A549 (cell line): Measurements from ENCODE around the gene WDFY1. TPM values are rescaled to one million over a fixed set of nuclear protein-coding genes. Genes with fewer than 3 reads are reported as not detected.
A peak's percentile ranks its signal among the peaks of the same experiment; 100 is the strongest.

Experiments
- ATAC-seq, 2 experiments: fragments of 200-7000 bp in 1 of 2; fragments of >200 bp in 1 of 2; cut with Nextera tagmentation in 1 of 2; cut with Tn5 transposase in 1 of 2; 3 replicates each; pipeline versions ENCODE4 v1.8.0 to v1.9.1; 2018 to 2020; ENCODE audit warnings: mild to moderate bottlenecking in 1 of 2, moderate library complexity in 1 of 2
- CTCF ChIA-PET: fragments of 300-600 bp; sonication (Branson Sonifier 250); formaldehyde crosslinking; extraction: SDS; loops from one replicate; lab custom pipeline; 2021; ENCODE audit warnings: antibody characterized with exemption, inconsistent platforms; lab: Yijun Ruan, JAX
- POLR2A ChIA-PET: fragments of 350-600 bp; formaldehyde crosslinking; extraction: SDS; loops from one replicate; lab custom pipeline; 2021; ENCODE audit warnings: antibody characterized with exemption, inconsistent platforms; lab: Yijun Ruan, JAX
- DNase-seq, 2 experiments: peaks; one replicate each; pipeline versions ENCODE4 v3.0.0 to v3.0.0-alpha.2; 2011 to 2016; ENCODE audit warnings: low read depth in 1 of 2, low spot score in 1 of 2
- FAIRE-seq: peaks from 2 replicates; lab custom pipeline; 2011; peaks lifted over from hg19 to GRCh38; lab: Jason Lieb, UNC
- H3K27ac ChIP-seq, 2 experiments: fragments of >200 bp; sonication (Bioruptor Twin); formaldehyde crosslinking; 3 replicates each; pipeline ENCODE4 v1.5.1; 2016 to 2017
- H3K4me1 ChIP-seq: fragments of >200 bp; sonication (Bioruptor Twin); formaldehyde crosslinking; 3 replicates; pipeline ENCODE4 v1.6.1; 2016
- H3K4me2 ChIP-seq: fragments of >200 bp; sonication (Bioruptor Twin); formaldehyde crosslinking; 3 replicates; pipeline ENCODE4 v1.6.1; 2016
- H3K4me3 ChIP-seq: fragments of >200 bp; sonication (Bioruptor Twin); formaldehyde crosslinking; 3 replicates; pipeline ENCODE4 v1.5.1; 2016
- H3K9me3 ChIP-seq: fragments of >200 bp; sonication (Bioruptor Twin); formaldehyde crosslinking; 3 replicates; pipeline ENCODE4 v1.6.1; 2016
- CBX2 ChIP-seq: fragments of 200-600 bp; sonication (generic); IDR thresholded peaks from 2 replicates; pipeline ENCODE4 v1.6.1; 2016; ENCODE audit warnings: low read depth, mild to moderate bottlenecking, borderline replicate concordance
- EHMT2 ChIP-seq: fragments of 200-600 bp; sonication (generic); IDR thresholded peaks from 2 replicates; pipeline ENCODE4 v1.6.1; 2016; ENCODE audit warnings: antibody characterized with exemption, low read depth, mild to moderate bottlenecking, moderate library complexity
- ESRRA ChIP-seq: fragments of 150-350 bp; IDR thresholded peaks from 2 replicates; pipeline ENCODE4 v1.6.1; 2014; ENCODE audit warnings: mild to moderate bottlenecking, low read length, borderline replicate concordance
- FOXS1 ChIP-seq: fragments of 250-450 bp; sonication (Bioruptor Pico); IDR thresholded peaks from 2 replicates; pipeline ENCODE4 v1.5.0; 2020; ENCODE audit warnings: mild to moderate bottlenecking, moderate library complexity
- GATA3 ChIP-seq: IDR thresholded peaks from 2 replicates; pipeline ENCODE4 v1.6.1; 2012; ENCODE audit warnings: borderline replicate concordance
- HDAC2 ChIP-seq: fragments of 200-600 bp; sonication (generic); IDR thresholded peaks from 2 replicates; pipeline ENCODE4 v1.6.1; 2016
- HOXA7 ChIP-seq: fragments of 250-450 bp; sonication (Bioruptor Pico); IDR thresholded peaks from 2 replicates; pipeline ENCODE4 v1.5.0; 2020; ENCODE audit warnings: mild to moderate bottlenecking, moderate library complexity
- HOXB13 ChIP-seq: fragments of 250-450 bp; sonication (Bioruptor Pico); IDR thresholded peaks from 2 replicates; pipeline ENCODE4 v1.5.0; 2020; ENCODE audit warnings: low read depth, mild to moderate bottlenecking, moderate library complexity
- MAZ ChIP-seq: fragments of 150-350 bp; IDR thresholded peaks from 2 replicates; pipeline ENCODE4 v1.6.1; 2014; ENCODE audit warnings: antibody characterized with exemption, low read depth, low read length, borderline replicate concordance
- MYC ChIP-seq: IDR thresholded peaks from 2 replicates; pipeline ENCODE4 v1.6.1; 2012; ENCODE audit warnings: mild to moderate bottlenecking, inconsistent platforms, low read length, improper control_type of control experiment, borderline replicate concordance
- NPAS2 ChIP-seq: fragments of 250-450 bp; sonication (Bioruptor Pico); IDR thresholded peaks from 2 replicates; pipeline ENCODE4 v1.8.0; 2022; ENCODE audit warnings: mild to moderate bottlenecking, moderate library complexity, borderline replicate concordance
- POLR2A ChIP-seq: IDR thresholded peaks from 2 replicates; pipeline ENCODE4 v1.6.1; 2012; ENCODE audit warnings: mild to moderate bottlenecking, low read length
- RAD21 ChIP-seq, 2 experiments: fragments of >200 bp in 1 of 2; sonication (Bioruptor Twin) in 1 of 2; formaldehyde crosslinking in 1 of 2; IDR thresholded peaks in 1 of 2; conservative IDR thresholded peaks in 1 of 2; 2 replicates in 1 of 2; 3 replicates in 1 of 2; pipeline ENCODE4 v1.6.1; 2012 to 2018; ENCODE audit warnings: inconsistent platforms in 1 of 2
- RARB ChIP-seq: fragments of 250-450 bp; sonication (Bioruptor Pico); IDR thresholded peaks from 2 replicates; pipeline ENCODE4 v1.8.0; 2021; ENCODE audit warnings: mild to moderate bottlenecking, moderate library complexity
- RFX5 ChIP-seq: fragments of 450-650 bp; IDR thresholded peaks from 2 replicates; pipeline ENCODE4 v1.7.1; 2014; ENCODE audit warnings: antibody characterized with exemption, mild to moderate bottlenecking, moderate library complexity
- RNF2 ChIP-seq: fragments of 200-600 bp; sonication (generic); IDR thresholded peaks from 2 replicates; pipeline ENCODE4 v1.6.1; 2016; ENCODE audit warnings: low read depth, mild to moderate bottlenecking, antibody characterized with exemption, moderate library complexity, borderline replicate concordance
- SREBF2 ChIP-seq: fragments of 450-650 bp; IDR thresholded peaks from 2 replicates; pipeline ENCODE4 v1.6.1; 2014; ENCODE audit warnings: mild to moderate bottlenecking, moderate library complexity
- WGBS: methylation state at CpG from one replicate; pipeline ENCODE4 v1.1.6; 2017; ENCODE audit errors: missing lambda C conversion rate; 5-methylcytosine and 5-hydroxymethylcytosine counted together
- polyA plus RNA-seq, 4 experiments: library from polyadenylated mRNA; depleted of rRNA in 3 of 4; stranded (reverse); fragments of >200 nt; fragmentation: RNase III in 1 of 4; extraction: RNeasy Plus Mini Kit Qiagen cat#74134 plus additional on column Dnase treatment in 1 of 4; gene quantifications; 2 replicates in 3 of 4; 3 replicates in 1 of 4; pipeline ENCODE4 v1.2.3, GENCODE V29; 2011 to 2017
- TF ChIP-seq, protein P1 (sequence below): fragments of 250-450 bp; sonication (Bioruptor Pico); IDR thresholded peaks from 2 replicates; pipeline ENCODE4 v1.5.0; 2020; ENCODE audit warnings: low read depth, mild to moderate bottlenecking, moderate library complexity
- TF ChIP-seq, protein P2 (sequence below): IDR thresholded peaks from 2 replicates; pipeline ENCODE4 v1.6.1; 2012; ENCODE audit warnings: low read depth, borderline replicate concordance
- TF ChIP-seq, protein P3 (sequence below): fragments of 200-600 bp; sonication (generic); IDR thresholded peaks from 2 replicates; pipeline ENCODE4 v1.6.1; 2016; ENCODE audit warnings: antibody characterized with exemption, mild to moderate bottlenecking, moderate library complexity

WDFY1 gene
- polyA plus RNA-seq, 2 of the 4 experiments (the other 2 are of a cell fraction) = 38.7 to 70.8 TPM

DNA sequence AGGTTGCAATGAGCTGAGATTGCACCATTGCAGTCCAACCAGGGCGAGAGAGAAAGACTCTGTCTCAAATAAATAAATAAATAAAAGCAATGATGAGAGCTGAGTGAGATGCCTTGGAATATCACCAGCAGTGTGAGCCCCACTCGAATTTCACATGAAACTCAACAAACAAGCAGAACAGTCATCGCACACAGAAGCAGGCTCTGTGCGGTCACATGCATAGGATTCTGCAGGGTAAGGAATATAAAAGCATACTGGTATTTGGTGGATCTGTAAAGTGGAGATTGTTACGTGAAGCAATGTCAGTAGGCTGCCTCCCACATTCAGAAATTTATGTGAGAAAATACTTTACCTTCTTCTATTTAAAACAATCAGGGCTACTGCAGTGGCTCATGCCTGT is 89.7 kb downstream of the WDFY1 start:
- DNase-seq (peak in 1 of 2 experiments; percentile 35), FAIRE-seq (no peak), ATAC-seq (peak; percentile 54 to 58; a peak in 4 of 6 replicates)
- Histone ChIP-seq H3K9me3 (no peaks in the 10 kb centered on the region), H3K4me3 (no peak overlapping the region), H3K4me1 (peaks cover 60% of the 10 kb centered on the region), H3K27ac (peak overlapping the region; percentile 71 to 91), H3K4me2 (peak overlapping the region; percentile 53)
- TF ChIP-seq FOXS1 (CRISPR knock-in tag) (no peak), ESRRA (no peak), RNF2 (no peak), HOXB13 (CRISPR knock-in tag) (no peak), NPAS2 (no peak), SREBF2 (no peak), EHMT2 (no peak), RARB (no peak), HOXA7 (CRISPR knock-in tag) (no peak), HDAC2 (no peak), MYC (no peak), MAZ (no peak), POLR2A (no peak), CBX2 (no peak)
- TF ChIP-seq, protein P1, sequence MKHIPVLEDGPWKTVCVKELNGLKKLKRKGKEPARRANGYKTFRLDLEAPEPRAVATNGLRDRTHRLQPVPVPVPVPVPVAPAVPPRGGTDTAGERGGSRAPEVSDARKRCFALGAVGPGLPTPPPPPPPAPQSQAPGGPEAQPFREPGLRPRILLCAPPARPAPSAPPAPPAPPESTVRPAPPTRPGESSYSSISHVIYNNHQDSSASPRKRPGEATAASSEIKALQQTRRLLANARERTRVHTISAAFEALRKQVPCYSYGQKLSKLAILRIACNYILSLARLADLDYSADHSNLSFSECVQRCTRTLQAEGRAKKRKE (CRISPR knock-in tag) = no peak
- TF ChIP-seq, protein P2, sequence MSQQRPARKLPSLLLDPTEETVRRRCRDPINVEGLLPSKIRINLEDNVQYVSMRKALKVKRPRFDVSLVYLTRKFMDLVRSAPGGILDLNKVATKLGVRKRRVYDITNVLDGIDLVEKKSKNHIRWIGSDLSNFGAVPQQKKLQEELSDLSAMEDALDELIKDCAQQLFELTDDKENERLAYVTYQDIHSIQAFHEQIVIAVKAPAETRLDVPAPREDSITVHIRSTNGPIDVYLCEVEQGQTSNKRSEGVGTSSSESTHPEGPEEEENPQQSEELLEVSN = no peak
- WGBS = 55% methylated on average over 5 of the region's 5 CpGs
- ChIA-PET POLR2A (no interaction called here), CTCF (interaction anchor here (0.6 kb wide), 1 partner anchor 637 kb away, joined by 3 read pairs; no protein-coding TSS in a partner anchor)

DNA sequence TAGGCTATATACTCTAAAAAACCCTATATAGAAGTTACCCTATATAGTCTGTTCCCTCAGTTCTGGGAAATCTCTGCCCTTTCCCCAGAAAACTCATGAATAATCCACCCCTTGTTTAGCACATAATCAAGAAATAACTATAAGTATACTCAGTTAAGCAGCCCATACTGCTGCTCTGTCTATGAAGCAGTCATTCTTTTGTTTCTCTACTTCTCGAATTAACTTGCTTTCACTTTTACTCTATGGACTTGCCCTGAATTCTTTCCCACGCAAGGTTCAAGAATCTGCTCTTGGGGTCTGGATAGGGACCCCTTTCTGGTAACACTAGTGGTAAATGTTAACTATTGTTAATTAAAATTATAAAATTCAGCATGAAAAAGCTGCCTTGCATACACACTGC is 90.4 kb downstream of the WDFY1 start:
- 0 out of 3 replicates have a peak overlapping the region, but pooled peaks have one; percentile 53 for H3K4me2 ChIP-seq
- H3K27ac ChIP-seq = peak overlapping the region; percentile 71 to 91
- FAIRE-seq (no peak), ATAC-seq (no peak), DNase-seq (no peak)
- ChIA-PET POLR2A (no interaction called here), CTCF (no interaction called here)
- no peak overlapping the region for H3K4me3 ChIP-seq
- peaks cover 53% of the 10 kb centered on the region for H3K4me1 ChIP-seq
- TF ChIP-seq GATA3 (no peak), ESRRA (no peak), RAD21 (conservative IDR thresholded peaks at IDR 0.05 in 1 of 2, IDR thresholded peaks at IDR 0.05 in 1 of 2) (no peak), EHMT2 (no peak), RFX5 (no peak)
- TF ChIP-seq, protein P2 = no peak
- TF ChIP-seq, protein P3, sequence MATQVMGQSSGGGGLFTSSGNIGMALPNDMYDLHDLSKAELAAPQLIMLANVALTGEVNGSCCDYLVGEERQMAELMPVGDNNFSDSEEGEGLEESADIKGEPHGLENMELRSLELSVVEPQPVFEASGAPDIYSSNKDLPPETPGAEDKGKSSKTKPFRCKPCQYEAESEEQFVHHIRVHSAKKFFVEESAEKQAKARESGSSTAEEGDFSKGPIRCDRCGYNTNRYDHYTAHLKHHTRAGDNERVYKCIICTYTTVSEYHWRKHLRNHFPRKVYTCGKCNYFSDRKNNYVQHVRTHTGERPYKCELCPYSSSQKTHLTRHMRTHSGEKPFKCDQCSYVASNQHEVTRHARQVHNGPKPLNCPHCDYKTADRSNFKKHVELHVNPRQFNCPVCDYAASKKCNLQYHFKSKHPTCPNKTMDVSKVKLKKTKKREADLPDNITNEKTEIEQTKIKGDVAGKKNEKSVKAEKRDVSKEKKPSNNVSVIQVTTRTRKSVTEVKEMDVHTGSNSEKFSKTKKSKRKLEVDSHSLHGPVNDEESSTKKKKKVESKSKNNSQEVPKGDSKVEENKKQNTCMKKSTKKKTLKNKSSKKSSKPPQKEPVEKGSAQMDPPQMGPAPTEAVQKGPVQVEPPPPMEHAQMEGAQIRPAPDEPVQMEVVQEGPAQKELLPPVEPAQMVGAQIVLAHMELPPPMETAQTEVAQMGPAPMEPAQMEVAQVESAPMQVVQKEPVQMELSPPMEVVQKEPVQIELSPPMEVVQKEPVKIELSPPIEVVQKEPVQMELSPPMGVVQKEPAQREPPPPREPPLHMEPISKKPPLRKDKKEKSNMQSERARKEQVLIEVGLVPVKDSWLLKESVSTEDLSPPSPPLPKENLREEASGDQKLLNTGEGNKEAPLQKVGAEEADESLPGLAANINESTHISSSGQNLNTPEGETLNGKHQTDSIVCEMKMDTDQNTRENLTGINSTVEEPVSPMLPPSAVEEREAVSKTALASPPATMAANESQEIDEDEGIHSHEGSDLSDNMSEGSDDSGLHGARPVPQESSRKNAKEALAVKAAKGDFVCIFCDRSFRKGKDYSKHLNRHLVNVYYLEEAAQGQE = no peak
- 92% methylated on average over 2 of the region's 2 CpGs for WGBS
- H3K9me3 ChIP-seq = peaks cover 5% of the 10 kb centered on the region; the same call in 1 of the 3 replicates
